ENCODE measurements around the gene TUT4. TPM values are rescaled to one million over a fixed set of nuclear protein-coding genes. Genes with fewer than 3 reads are reported as not detected.

The TUT4 gene
- total RNA-seq, 1 donor from 2014 or later = 78.5 TPM

GRCh38 chr1:52574594-52574993, 21.7 kb upstream of the TUT4 start:
- Mint-ChIP-seq H3K4me3 (ENCODE audit: unreplicated experiment) (no peak overlapping the region), H3K9me3 (ENCODE audit: unreplicated experiment) (no peaks in the 10 kb centered on the region), H3K36me3 (ENCODE audit: low read depth, unreplicated experiment) (peaks cover 4% of the 10 kb centered on the region), H3K4me1 (ENCODE audit: unreplicated experiment) (peaks cover 10% of the 10 kb centered on the region), H3K27me3 (ENCODE audit: unreplicated experiment) (no peaks in the 10 kb centered on the region), H3K27ac (ENCODE audit: unreplicated experiment) (no peak overlapping the region)
- DNase-seq (ENCODE audit: low spot score) = no peak
- no peak for TF ChIP-seq CTCF (IDR thresholded peaks at IDR 0.05; ENCODE audit: unreplicated experiment)

- H3K4me1 Mint-ChIP-seq (ENCODE audit: unreplicated experiment) = peaks cover 27% of the 10 kb centered on the region
- DNase-seq (ENCODE audit: low spot score) = no peak
- H3K36me3 Mint-ChIP-seq (ENCODE audit: low read depth, unreplicated experiment) = no peaks in the 10 kb centered on the region
- no peak overlapping the region for H3K27ac Mint-ChIP-seq (ENCODE audit: unreplicated experiment)
- H3K4me3 Mint-ChIP-seq (ENCODE audit: unreplicated experiment) = no peak overlapping the region
- H3K9me3 Mint-ChIP-seq (ENCODE audit: unreplicated experiment) = no peaks in the 10 kb centered on the region
- TF ChIP-seq CTCF (IDR thresholded peaks at IDR 0.05; ENCODE audit: unreplicated experiment) = no peak
- H3K27me3 Mint-ChIP-seq (ENCODE audit: unreplicated experiment) = no peaks in the 10 kb centered on the region
These were observed 19.5 kb upstream of the TUT4 start for GRCh38 chr1:52572387-52572786.

GRCh38 chr1:52571783-52572182, 18.9 kb upstream of the TUT4 start:
- H3K27me3 Mint-ChIP-seq (ENCODE audit: unreplicated experiment) = no peaks in the 10 kb centered on the region
- no peak for DNase-seq (ENCODE audit: low spot score)
- no peaks in the 10 kb centered on the region for H3K9me3 Mint-ChIP-seq (ENCODE audit: unreplicated experiment)
- H3K4me1 Mint-ChIP-seq (ENCODE audit: unreplicated experiment) = peaks cover 25% of the 10 kb centered on the region
- no peak for TF ChIP-seq CTCF (IDR thresholded peaks at IDR 0.05; ENCODE audit: unreplicated experiment)
- no peak overlapping the region for H3K4me3 Mint-ChIP-seq (ENCODE audit: unreplicated experiment)
- H3K27ac Mint-ChIP-seq (ENCODE audit: unreplicated experiment) = no peak overlapping the region
- H3K36me3 Mint-ChIP-seq (ENCODE audit: low read depth, unreplicated experiment) = no peaks in the 10 kb centered on the region

- Mint-ChIP-seq H3K9me3 (ENCODE audit: unreplicated experiment) (no peaks in the 10 kb centered on the region), H3K36me3 (ENCODE audit: low read depth, unreplicated experiment) (no peaks in the 10 kb centered on the region), H3K4me1 (ENCODE audit: unreplicated experiment) (peaks cover 25% of the 10 kb centered on the region), H3K27me3 (ENCODE audit: unreplicated experiment) (no peaks in the 10 kb centered on the region), H3K4me3 (ENCODE audit: unreplicated experiment) (no peak overlapping the region), H3K27ac (ENCODE audit: unreplicated experiment) (peak overlapping the region; percentile 98)
- DNase-seq (ENCODE audit: low spot score) = peak; percentile 40
- no peak for TF ChIP-seq CTCF (IDR thresholded peaks at IDR 0.05; ENCODE audit: unreplicated experiment)
These were observed 16.7 kb upstream of the TUT4 start for GRCh38 chr1:52569449-52570210.

- Mint-ChIP-seq H3K4me1 (ENCODE audit: unreplicated experiment) (peaks cover 28% of the 10 kb centered on the region), H3K27me3 (ENCODE audit: unreplicated experiment) (no peaks in the 10 kb centered on the region), H3K9me3 (ENCODE audit: unreplicated experiment) (no peaks in the 10 kb centered on the region), H3K27ac (ENCODE audit: unreplicated experiment) (peak overlapping the region; percentile 83), H3K36me3 (ENCODE audit: low read depth, unreplicated experiment) (no peaks in the 10 kb centered on the region), H3K4me3 (ENCODE audit: unreplicated experiment) (no peak overlapping the region)
- DNase-seq (ENCODE audit: low spot score) = no peak
- TF ChIP-seq CTCF (IDR thresholded peaks at IDR 0.05; ENCODE audit: unreplicated experiment) = no peak
These were observed 15.1 kb upstream of the TUT4 start for GRCh38 chr1:52567943-52568342.
